GM04503 (cell line): ENCODE data around the gene PIGQ.

Experiments
- DNase-seq: peaks from one replicate; pipeline ENCODE4 v3.0.0-alpha.2; 2012; ENCODE audit warnings: low read depth

Gene PIGQ

GRCh38 chr16:534135-534534, 35.6 kb upstream of the PIGQ start:
- no peak for DNase-seq

DNA sequence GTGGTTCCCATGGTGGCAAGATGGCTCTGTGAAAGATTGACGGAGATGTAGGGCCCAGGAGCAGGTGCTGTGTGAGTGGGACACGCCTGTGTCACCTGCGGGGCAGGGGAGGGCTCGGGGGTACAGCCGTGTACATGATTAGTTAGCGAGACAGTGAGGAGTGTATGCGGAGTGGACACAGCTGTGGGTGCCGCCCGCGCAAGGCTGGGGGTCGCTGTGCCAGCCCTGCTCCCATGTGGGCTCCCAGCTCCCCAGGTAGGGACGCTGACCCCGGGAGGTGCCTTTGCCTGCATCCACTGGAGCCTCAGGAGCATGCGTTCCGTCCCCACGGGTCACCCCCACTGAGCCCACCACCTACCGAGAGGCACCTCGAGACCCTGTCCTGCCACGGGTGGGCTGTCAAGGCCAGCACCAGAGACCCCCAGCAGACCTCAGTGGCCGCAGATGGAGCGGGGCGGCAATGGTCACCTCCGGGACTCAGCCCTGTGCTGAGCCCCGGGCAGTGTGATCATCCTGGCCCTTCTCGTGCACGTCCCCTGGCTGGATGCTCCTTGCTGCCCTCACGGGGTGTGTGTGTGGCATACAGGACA, 34.8 kb upstream of the PIGQ start:
- DNase-seq, result no peak

GRCh38 chr16:535446-536405, 34.0 kb upstream of the PIGQ start:
- DNase-seq, result no peak

DNA sequence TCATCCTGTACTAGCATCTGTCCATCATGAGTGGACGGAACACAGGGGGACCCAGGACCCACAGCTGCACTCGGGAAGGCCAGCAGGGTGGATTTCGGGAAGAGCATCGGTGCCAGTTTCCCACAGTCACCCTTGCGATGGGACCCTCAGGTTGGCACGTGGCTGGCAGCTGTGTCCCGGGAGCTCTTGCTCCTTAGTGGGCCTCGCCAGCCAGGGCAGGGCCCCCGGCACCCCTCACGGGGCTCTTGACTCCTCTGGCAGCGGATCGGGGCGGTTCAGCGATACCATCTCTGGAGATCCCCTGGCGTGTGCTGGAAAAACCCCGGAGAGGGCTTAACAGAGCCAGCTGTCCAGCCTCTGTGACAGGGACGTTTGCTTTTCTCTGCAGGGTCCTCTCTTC, 33.0 kb upstream of the PIGQ start:
- no peak for DNase-seq

GRCh38 chr16:537415-538335, 32.1 kb upstream of the PIGQ start:
- DNase-seq, result no peak

DNA sequence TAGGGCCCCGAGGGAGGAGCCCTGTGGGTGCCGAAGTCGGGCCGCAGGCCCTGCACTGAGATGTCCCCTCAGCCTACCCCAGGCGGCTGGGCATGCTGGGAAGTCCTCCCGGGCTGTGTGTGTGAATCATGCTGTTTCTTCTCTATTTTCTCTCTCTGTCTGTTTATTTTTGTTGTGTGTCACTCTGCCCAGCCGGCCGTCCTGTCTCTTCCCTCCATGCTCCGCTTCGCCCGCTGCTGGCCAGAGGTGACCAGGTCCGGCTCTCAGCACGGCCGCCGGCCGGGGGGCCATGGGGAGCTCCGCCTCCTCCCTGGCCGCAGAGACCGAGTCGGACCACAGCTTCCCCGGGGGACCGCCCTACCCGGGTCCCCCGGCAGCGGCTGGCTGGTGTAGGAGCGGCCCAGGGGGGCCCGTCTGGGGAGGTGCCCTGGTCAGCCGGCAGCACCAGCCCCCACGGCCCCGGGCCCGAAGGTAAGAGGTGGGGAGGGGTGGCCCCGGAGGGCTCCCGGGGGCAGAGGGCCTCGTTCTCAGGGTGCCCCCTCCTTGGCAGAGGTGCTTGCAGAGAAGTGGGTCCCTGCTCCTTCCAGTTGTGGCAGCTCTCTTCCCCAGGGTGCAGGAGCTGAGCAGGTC, 29.8 kb upstream of the PIGQ start:
- no peak for DNase-seq

DNA sequence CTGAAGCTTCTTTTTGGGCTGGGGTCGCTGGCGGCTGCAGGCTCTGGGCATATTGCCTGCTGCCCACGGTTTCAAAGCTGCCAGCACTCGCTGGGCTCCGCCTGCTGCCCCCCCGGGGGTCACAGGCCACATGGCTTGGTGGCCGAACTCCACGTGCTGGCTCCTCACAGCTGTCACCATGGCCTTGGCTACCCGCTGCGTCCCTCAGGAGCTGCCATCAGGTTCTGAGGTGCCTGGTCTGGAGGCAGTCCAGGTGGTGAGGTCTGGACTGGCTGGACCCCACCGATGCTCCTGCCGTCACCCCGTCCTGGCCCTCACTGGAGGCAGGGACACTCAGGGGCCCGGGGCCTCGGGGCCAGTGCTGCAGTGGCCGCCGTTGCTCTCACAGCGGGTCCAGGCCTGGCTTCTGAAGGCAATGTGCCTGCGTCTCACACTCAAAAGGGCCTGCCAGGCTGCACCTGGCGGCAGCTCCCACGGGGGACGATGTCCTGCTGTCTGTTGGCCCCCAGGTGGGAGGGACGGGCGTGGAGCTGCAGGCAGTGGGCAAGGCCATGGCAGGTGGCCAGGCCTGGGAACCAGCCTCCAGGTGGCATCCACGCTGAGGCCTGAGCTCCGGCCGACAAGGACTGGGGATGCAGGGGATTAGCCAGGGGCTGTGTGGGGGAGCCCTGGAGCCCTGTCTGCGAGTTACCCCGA, 29.0 kb upstream of the PIGQ start:
- DNase-seq, result no peak

- DNase-seq, result no peak
Measured at GRCh38 chr16:543301-544164, 26.2 kb upstream of the PIGQ start.

DNA sequence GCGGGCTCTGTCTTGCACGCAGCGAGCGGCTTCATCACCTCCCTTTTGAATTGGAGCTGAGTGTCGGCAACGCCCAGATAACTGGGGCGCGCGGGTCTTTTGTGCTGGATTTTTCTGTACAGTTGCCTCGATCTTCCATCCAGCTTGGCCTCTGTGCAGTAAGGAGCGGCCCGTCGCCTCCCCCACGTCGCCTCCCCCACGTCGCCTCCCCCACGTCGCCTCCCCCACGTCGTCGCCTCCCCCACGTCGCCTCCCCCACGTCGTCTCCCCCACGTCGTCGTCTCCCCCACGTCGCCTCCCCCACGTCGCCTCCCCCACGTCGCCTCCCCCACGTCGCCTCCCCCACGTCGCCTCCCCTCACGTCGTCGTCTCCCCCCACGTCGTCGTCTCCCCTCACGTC, 25.3 kb upstream of the PIGQ start:
- no peak for DNase-seq

DNA sequence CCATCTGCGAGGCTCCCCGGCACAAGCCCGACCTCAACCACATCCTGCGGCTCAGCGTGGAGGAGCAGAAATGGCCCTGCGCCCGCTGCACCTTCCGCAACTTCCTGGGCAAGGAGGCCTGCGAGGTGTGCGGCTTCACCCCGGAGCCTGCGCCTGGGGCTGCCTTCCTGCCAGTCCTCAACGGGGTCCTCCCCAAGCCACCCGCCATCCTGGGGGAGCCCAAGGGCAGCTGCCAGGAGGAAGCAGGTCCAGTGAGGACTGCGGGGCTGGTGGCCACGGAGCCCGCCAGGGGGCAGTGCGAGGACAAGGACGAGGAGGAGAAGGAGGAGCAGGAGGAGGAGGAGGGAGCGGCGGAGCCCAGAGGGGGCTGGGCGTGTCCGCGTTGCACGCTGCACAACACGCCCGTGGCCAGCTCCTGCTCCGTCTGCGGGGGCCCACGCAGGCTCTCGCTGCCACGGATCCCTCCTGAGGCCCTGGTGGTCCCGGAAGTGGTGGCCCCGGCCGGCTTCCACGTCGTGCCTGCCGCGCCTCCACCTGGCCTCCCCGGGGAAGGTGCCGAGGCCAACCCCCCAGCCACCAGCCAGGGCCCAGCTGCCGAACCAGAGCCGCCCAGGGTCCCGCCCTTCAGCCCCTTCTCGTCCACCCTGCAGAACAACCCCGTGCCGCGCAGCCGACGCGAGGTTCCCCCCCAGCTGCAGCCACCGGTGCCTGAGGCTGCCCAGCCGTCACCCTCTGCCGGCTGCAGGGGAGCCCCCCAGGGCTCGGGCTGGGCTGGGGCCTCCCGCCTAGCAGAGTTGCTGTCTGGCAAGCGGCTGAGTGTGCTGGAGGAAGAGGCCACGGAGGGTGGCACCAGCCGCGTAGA, 22.6 kb upstream of the PIGQ start:
- no peak for DNase-seq

GRCh38 chr16:548586-548985, 21.2 kb upstream of the PIGQ start:
- no peak for DNase-seq

DNA sequence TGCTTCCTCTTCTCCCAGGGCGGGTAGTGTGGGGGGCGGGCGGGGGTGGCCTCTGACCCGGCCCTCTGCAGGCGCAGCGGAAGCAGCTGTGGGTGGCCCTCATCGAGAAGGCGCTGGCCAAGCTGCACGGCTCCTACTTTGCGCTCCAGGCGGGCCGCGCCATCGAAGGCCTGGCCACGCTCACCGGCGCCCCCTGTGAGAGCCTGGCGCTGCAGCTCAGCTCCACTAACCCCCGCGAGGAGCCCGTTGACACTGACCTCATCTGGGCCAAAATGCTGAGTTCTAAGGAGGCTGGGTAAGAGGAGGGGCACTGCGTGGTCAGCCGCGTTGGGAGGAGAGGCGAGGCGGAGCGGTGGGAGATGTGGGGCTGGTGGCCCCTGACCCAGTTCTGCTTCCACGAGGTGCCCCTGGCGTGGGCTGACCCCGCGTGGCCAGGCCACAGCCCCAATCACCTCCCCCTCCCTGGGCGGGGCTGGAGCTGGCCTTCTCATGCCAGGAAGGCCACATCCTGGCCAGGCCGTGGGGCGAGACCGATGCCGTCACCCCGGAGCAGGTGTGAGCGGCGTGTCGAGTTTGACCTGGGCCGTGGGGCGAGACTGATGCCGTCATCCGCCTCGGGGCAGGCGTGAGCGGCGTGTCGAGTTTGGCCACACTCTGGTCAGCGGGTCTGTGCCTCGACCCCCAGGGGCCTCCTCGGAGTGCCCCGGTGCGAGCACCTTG, 20.1 kb upstream of the PIGQ start:
- DNase-seq, result no peak

DNA sequence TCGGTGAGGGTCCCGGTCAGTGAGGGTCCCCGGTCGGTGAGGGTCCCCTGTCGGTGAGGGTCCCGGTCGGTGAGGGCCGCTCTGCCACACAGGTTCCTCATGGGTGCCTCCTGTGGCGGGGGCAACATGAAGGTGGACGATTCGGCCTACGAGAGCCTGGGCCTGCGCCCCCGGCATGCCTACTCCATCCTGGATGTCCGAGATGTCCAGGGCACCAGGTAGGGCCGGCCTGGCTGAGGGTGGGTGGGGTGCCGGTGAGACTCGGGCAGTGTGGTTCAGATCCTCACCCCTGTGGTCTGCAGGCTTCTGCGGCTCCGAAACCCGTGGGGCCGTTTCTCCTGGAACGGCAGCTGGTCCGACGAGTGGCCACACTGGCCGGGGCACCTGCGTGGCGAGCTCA, 18.6 kb upstream of the PIGQ start:
- no peak for DNase-seq

- DNase-seq, result no peak
Measured at GRCh38 chr16:552171-552570, 17.6 kb upstream of the PIGQ start.

DNA sequence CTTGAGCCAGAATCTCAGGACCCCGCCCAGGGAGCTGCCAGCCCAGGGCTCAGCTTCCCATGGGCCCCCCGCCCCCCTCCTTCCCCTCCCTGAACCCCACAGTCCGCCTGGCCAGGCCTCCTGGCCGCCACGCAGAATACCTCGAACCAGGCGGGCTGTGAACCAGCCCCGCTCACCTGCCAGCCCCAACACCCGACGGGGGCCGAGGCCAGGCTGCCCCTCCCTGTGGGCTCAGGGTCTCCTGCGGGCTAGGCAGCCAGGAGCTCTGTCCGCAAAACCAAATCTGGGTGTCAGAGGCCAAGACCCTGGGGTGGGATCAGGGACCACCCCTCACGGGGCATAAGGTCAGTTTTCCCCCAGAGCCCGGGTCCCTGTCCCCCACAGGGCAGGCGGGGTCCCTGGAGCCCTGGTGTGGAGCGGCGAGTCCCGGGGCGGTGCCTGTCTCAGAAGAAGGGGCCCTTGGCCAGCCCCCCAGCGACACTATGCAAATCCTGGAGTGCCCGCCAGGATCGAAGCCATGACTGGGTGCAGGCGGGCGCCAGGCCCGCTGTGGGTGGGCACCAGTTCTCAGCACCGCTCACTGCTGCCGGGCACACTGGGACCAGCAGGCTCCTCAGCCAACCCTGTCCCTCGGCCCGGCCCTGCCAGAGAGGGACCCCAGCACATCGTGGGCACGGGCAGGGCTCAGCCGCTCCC, 16.0 kb upstream of the PIGQ start:
- DNase-seq, result no peak

- DNase-seq, result no peak
Measured at GRCh38 chr16:554297-554621, 15.5 kb upstream of the PIGQ start.

GRCh38 chr16:554640-555365, 15.0 kb upstream of the PIGQ start:
- DNase-seq, result no peak
